GM19395 (cell line): ENCODE results near the gene ZYG11B.
"Not testable (repeated sequence)": the region's sequence is repeated elsewhere in the genome, so short reads cannot be mapped to it uniquely, and the experiment has no call there.

Experiments
- ATAC-seq: cut with Tn5 transposase; IDR thresholded peaks from one replicate; pipeline ENCODE4 v1.9.1; 2021; ENCODE audit warnings: mild to moderate bottlenecking, moderate library complexity; ENCODE audit not compliant: unreplicated experiment

Gene ZYG11B

GRCh38 chr1:52751589-52752483, 25.6 kb downstream of the ZYG11B start:
- no peak for ATAC-seq

DNA sequence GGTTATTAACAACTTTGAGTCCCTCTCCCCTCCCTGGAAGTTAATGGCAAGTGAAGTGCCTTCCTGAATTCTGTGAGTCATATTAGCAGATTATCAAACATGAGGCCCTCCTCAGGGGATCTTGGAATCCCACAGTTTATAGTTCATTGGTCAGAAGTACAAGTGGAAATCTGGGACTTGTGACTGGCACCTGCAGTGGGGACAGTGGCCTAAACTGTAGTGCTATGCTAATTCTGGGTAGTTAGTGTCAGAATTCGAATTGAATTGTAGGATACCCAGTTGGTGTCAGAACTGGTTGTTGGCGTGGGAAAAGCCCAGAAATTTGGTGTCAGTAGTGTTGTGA, 26.2 kb downstream of the ZYG11B start:
- ATAC-seq, result no peak

- ATAC-seq, result no peak
Observed at GRCh38 chr1:52753169-52753568, 26.9 kb downstream of the ZYG11B start.

- ATAC-seq, result no peak
Observed at GRCh38 chr1:52756020-52756419, 29.8 kb downstream of the ZYG11B start.

DNA sequence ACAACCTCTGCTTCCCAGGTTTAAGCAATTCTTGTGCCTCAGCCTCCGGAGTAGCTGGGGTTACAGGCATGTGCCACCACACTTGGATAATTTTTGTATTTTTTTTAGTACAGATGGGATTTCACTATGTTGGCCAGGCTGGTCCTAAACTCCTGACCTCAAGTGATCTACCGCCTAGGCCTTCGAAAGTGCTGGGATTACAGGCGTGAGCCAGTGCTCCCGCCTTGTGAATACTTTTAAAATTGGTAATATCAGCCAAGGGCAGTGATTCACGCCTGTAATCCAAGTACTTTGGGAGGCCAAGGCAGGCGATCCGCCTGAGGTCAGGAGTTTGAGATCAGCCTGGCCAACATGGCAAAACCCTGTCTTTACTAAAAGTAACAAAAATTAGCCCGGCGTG, 33.7 kb downstream of the ZYG11B start:
- ATAC-seq, result no peak

DNA sequence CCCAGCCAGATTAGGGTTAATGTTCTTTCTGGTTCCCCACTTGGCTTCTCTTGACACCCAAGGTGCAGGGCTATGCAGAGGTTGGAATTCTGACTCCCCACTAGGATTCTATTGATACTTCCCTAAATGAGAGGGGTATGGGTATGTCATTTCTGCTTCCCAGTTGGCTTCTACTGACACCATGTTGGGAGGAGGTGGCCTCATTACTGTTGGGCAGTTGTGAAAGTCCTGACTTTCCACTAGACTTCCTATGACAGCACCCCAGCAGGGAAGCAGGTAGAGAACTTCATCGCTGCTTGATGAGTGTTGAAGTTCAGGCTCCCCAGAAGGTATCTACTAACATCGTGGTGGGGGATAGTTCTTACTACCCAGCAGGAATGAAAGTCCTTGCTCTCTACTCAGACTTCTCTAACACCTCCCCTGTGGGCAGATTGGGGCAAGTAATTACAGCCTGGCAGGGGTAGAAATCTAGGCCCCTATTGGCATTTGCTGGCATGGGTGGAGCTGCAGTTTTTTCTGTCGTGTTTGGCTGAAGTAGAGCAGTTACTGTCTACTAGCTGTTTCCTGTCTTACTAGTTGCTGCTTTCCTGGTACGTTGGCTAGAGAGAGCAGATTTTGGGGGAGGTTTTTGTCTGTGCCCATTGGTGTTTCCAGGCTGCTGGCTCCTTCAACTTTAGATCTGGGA, 41.5 kb downstream of the ZYG11B start:
- ATAC-seq, result no peak

DNA sequence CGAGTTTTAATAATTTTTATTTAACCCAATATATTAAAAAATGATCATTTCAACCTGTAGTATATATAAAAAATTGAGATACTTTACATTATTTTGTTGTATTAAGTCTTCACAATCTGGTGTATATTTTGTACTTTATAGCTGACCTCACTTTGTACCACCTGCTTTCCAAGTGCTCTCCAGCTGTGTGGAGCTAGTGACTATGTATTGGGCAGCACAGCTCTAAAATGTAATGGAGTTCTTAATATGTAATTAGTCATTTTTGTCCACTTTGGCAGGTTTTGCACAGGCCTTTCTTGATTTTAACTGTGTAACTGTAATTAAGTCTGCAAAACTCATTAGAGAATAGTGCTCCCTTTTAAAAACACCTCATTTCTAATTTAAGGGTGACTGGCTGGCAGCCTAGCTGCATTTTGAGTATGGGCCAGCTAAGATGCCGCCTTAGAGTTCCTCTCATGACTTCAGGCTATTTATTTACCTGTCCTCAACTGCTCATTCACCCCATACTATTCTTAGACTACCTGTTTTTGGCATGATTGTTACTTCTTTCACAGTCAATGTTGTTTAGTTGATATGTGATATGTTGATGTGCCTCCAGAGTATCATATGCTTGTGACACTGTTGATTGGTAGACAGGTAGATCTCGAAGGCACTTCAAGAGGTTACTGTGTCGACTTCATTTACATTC, 43.2 kb downstream of the ZYG11B start:
- ATAC-seq, result no peak

- ATAC-seq, result no peak
Observed at GRCh38 chr1:52771384-52771783, 45.1 kb downstream of the ZYG11B start.

DNA sequence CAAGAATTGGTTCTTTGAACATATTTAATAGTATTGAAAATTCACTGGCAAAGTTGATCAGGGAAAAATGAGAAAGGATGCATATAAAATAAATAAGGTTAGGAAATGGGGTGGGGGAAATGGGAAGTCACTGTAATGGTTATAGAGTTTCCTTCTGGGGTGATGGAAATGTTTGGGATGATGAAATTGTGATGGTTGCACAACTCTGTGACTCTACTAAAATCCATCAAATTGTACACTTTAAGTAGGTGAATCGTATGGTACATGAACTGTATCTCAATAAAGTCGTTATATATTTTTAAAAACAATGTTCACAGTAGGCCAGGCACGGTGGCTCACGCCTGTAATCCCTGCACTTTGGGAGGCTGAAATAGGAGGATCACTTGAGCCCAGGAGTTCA, 59.9 kb downstream of the ZYG11B start:
- no peak for ATAC-seq

- not testable (repeated sequence) for ATAC-seq
Observed at GRCh38 chr1:52790429-52790828, 64.2 kb downstream of the ZYG11B start.

GRCh38 chr1:52792036-52792435, 65.8 kb downstream of the ZYG11B start:
- no peak for ATAC-seq

DNA sequence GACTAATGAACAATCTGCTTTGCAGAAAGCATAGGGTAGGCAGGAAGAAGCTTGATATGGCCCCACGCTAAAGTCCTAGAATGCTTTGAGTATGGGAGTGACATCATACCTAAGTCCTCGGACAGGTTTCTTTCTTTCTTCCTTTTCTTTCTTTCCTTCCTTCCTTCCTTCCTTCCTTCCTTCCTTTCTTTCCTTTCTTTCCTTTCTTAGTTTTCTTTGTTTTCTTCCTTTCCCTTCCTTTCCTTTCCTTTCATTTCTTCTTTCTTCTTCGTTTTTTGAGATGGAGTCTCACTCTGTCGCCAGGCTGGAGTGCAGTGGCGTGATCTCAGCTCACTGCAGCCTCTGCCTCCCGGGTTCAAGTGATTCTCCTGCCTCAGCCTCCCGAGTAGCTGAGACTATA, 67.5 kb downstream of the ZYG11B start:
- ATAC-seq, result not testable (repeated sequence)

DNA sequence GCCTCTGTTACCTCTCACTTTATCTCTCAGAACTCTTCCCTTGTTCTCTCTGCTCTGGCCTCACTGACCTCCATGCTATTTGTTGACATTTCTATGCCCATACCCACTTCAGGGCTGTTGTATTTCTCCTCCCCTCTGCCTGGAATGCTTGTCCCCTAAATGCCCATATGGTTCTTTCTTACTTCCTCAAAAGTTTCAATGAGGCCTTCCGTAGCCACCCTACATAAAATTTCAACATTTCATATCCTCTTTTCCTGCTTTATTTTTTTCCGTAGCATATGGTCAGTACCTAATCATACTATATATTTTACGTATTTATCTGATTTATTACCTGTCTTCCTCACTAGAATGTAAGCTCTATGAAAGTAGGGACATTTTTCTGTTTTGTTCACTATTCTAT, 69.2 kb downstream of the ZYG11B start:
- no peak for ATAC-seq

DNA sequence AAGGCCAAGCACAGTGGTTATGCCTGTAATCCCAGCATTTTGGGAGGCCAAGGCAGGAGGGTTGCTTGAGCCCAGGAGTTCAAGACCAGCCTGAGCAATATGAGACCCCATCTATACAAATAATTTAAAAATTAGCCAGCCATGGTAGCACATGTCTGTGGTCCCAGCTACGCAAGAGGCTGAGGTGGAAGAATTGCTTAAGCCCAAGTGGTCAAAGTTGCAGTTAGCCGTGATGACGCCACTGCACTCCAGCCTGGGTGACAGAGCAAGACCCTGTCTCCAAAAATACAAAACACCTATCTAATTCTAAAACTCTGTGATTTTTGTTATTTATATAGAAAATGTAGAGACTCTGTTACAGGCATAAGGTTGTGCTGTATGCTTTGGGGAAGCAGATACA, 72.1 kb downstream of the ZYG11B start:
- ATAC-seq, result no peak

GRCh38 chr1:52801011-52801410, 74.8 kb downstream of the ZYG11B start:
- ATAC-seq, result no peak

GRCh38 chr1:52804083-52804482, 77.8 kb downstream of the ZYG11B start:
- ATAC-seq, result not testable (repeated sequence)

- no peak for ATAC-seq
Observed at GRCh38 chr1:52814465-52814864, 88.2 kb downstream of the ZYG11B start.

DNA sequence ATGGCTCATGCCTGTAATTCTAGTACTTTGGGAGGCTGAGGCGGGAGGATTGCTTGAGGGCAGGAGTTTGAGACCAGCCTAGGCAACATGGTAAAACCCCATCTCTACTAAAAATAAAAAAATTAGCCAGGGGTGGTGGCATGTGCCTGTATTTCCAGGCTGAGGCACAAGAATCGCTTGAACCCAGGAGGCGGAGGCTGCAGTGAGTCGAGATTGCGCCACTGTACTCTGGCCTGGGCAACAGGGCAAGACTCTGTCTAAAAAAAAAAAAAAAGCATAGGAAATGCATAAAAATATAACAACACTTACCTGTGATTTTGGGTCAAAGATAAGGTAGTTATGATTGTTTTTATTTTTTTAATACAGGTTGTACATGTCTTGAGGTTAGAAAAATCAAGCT, 94.6 kb downstream of the ZYG11B start:
- not testable (repeated sequence) for ATAC-seq

GRCh38 chr1:52825868-52826267, 99.6 kb downstream of the ZYG11B start:
- no peak for ATAC-seq

DNA sequence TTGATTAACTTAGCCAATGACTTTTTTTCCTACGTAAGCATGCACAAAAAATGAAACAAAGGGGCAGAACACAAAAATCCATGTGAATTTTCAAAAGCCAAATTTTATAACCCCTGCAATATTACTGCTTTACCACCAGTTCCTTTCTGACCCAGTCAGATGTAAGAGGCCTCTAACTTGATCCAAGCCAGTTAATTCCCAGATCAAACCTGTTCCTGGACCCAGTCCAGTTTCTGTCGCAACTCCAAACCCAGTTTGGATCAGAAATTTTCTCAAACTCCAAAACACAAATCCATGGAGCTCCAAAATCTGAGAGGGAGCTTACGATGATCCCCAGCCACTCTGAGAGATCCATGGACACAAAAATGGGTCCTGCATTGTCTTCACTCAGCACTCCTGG, 108.5 kb downstream of the ZYG11B start:
- no peak for ATAC-seq

- no peak for ATAC-seq
Observed at GRCh38 chr1:52836035-52836434, 109.8 kb downstream of the ZYG11B start.

- ATAC-seq, result not testable (repeated sequence)
Observed at GRCh38 chr1:52839175-52839574, 112.9 kb downstream of the ZYG11B start.
